NCI-H510A treated with DMSO at 0.1 percent for 48 hours (cell line): ENCODE measurements around the gene ADARB1.

Source experiments
- DNase-seq: peaks from one replicate; lab custom pipeline; 2025; lab: John Stamatoyannopoulos, UW

Gene ADARB1

DNA sequence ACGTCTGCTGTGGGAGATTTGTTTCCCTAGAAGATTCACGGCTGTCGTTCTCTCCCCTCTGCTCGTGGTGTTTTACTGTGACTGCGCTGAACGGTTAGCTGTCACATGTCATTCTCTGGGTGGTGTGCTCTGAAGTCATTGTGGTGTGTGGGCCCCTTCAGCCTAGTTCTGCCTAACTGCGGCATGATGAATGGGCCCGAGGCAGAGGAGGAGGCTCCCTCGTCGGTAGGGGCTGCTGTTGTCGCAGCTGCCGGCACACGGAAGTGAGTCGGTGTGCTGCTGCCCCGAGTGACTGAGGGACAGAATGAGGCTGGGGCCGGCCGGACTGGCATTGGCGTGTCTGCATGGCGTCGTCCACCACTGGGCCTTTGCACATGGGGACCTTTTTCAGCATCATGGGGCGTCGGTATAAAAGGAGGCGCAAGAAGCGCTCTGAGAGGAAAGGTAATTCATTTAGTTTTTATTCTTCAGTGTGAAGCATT, 77.9 kb downstream of the ADARB1 start:
- no peak for DNase-seq

DNA sequence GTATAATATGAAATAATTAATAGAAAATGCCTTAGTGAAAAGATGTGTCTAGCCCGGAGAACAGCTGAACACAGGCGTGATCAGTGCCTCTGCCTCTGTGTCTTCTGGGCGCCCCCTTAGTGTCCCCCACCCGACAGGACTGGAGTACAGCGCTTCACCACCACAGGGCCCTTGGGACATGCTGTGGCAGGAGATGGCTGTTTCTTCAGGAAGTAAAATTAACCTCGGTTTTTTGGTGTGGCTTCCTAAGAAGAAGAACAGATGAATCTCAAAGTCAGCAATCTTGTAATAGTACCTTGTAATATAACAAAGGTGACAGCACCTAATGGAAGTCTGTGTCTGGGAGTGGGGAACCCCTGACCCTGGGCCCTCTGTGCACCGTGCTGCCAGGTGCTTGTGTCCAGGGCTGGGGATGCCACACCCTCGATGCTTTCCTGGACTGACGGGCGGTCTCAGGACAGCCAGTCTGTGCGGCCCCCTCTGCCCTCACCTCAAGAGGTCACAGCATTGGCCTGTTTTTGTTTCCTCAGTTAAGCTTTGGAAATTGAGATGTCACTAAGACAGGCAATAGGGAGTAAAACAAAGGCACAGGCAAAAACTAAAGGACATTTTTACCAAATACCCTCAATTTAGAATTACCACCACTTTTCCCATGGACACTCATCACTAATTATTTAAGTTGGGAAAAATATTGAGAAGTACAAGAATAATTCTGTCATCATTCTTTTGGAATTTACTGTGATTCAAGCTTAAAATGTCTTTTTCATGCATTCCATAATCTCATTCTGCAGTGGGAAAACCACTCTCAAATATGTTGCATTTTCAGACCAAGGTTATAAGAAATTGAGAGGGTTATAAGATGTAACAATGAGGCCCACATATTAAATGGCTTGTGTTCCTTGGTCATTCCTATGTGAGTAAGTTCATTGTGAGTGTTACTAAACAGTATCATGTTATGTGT, 79.3 kb downstream of the ADARB1 start:
- DNase-seq = no peak

DNA sequence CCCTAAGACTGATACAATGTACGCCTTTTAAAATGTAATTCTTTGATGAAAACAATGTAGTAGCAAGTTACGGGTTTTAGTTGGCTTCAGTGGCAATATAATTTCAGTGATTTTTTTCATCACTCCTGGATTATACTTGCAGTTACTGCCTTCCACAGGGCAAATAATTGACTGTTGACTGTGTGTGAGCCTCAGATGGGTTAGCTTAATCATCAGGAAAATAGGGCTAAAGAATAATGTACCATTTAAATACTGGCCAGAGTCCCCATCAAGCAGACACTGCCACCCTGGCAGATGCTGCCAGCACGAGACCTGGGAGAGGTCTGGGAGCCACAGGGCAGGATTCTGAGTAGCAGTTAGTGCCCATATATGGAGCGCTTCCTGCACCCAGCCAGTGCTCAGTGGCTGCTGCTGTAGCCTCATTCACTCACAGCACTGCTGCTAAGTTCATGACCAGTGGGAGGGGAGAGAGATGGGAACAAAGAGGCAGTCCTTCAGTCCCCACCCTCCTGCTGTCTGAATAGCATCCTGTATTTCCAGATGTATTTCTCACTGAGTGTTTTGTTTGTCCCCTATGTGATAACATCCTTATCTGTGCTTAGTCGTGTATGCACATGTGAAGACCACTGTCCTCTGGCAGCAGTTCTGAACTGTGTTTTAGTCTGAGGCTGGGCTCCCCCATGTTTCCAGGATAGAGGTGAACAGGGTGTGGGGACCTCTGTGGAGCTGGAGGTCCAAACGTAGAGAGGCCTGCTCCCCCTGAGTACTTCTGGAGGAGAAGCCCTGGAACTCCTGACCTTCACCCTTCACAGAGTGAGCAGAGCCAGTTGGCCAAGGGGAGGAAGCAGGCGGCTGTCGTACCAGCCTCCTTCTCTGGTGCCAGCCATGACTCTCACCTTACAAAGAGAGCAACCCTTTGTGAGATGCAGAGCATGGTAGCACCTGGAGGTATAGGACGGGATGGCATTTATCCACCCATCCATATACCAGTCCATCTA, 80.4 kb downstream of the ADARB1 start:
- no peak for DNase-seq

DNA sequence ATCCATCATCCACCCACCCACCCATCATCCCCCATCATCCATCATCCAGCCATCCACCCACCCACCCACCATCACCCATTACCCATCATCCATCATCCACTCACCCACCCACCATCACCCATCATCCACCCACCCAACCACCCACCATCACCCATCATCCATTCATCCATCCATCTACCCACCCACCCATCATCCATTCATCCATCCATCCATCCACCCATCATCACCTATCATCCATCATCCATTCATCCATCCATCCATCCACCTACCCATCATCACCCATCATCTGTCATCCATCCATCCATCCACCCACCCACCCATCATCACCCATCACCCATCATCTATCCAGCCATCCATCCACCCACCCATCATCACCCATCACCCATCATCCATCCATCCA, 81.5 kb downstream of the ADARB1 start:
- DNase-seq = no peak

DNA sequence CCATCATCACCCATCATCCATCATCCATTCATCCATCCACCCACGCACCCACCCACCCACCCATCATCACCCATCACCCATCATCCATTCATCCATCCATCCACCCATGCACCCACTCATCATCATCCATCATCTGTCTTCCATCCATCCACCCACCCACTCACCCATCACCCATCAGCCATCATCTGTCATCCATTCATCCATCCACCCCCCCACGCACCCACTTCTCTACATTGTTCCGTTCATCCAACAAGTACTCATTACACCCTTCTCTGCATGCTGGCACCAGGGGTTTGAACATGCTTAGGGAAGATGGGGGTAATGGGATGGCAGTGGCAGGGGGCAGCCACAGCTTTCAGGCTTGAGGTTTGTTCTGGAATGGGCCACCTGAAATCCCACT, 82.1 kb downstream of the ADARB1 start:
- no peak for DNase-seq

DNA sequence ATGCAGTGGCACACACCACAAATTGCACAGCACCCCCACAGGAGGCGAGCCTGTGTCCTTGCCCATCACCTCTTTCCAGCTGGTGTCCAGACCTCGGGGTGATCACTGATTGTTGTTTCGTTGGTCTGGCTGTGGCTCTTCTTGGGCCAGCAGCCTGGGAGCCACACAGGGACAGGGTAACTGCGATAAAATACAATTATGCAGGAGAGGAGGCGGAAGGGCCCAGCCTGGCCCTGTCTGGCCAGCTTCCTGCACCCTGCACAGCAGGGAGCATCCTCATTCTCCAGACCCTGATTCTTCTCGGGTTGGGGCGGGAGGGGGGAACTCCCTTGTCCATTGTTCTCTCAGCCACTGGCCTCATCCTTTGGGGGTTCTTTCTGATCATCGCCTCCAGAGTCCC, 83.6 kb downstream of the ADARB1 start:
- DNase-seq = no peak

DNA sequence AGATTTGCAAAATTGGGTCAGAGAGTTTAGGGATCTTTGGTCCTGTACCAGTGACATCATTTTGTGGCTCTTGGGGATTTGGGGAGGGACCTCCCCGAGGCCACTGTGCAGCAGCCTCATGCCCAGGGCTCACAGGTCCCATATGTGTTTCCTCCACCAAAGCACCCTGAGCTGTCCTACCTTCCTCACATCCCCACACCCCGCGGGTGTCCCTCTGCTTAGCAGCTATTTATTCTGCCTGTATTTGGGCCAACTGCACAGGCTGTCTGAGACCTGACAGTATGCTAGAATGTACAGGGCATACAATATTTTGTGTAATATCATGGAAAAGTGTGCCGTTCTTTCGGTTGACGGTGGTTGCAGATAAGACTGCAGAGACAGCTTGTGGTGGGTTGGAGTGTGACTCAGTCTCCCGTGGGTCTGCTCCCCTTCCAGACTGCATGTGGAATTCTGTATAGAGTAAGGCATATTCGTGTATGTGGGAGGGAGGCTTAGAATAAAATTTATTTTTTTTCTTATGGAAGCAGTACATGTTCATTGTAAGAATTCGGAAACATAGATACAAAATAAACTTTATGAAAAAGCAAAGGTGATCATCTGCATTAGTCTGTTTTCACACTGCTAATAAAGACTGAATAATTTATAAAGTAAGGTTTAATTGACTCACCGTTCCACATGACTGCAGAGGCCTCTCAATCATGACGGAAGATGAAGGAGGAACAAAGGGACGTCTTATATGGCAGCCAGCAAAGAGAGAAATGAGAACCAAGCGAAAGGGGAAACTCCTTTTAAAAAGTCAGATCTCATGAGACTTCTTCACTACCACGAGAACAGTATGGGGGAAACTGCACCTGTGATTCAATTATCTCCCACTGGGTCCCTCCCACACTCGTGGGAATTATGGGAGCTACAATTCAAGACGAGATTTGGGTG, 84.4 kb downstream of the ADARB1 start:
- DNase-seq = no peak

DNA sequence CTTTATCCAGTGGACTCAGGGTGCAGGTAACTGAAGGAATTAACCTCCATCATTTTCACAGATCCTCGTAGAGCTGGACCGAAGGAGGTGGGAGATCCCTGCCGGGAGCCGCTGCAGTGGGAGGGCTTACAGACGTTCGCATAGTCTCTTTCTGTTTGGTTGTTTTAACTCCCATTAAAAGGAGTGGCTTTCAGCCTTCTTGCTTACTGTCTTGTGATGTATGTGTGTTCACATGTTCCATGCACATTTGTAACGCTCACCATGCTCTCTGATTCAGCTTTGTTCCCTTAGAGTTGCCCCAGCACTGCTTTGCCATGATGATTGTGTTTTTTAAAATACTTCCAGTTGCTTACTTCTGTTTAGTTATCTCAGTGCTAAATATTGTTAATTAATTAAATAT, 85.8 kb downstream of the ADARB1 start:
- no peak for DNase-seq

DNA sequence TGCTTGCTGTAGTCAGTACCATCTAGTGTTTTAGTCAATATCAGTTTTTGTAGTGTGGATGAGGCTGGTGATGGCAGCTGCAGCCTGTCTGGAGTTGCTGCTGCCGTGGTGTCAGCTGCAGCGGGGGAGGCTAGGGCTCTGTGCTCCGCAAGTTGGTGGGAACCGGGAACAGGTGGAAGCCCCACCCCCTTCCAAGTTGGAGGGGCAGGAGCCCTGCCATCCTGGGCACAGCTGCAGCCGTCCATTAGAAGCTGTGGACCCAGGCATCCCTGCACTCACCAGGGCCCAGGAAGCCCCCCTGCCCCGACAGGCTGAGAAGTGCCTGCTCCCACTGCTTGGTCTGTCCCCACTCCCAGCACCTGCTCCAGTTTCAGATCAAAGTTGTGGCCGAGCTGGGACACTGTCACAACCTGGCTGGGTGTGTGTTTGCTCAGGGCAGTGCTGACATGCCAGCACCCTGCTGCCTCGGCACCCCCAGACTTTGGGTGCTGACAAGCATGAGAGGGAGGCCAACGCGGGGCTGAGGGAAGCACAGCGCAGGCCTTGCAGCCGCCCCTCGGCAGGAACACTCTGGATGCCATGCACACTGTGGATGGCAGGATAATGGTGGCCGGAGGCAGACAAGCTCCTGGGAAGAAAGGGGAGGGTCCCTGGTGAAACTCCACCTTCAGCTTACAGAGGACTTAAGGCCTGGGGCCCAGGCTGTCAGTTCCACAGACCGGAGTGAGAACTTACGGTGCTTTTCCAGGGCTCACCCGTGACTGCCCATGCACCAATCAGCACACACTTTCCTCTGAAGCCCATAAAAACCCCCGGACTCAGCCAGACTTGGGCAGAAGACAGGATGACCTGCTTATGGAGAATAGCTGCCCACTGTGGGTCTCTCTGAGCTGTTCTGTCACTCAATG, 86.9 kb downstream of the ADARB1 start:
- no peak for DNase-seq

DNA sequence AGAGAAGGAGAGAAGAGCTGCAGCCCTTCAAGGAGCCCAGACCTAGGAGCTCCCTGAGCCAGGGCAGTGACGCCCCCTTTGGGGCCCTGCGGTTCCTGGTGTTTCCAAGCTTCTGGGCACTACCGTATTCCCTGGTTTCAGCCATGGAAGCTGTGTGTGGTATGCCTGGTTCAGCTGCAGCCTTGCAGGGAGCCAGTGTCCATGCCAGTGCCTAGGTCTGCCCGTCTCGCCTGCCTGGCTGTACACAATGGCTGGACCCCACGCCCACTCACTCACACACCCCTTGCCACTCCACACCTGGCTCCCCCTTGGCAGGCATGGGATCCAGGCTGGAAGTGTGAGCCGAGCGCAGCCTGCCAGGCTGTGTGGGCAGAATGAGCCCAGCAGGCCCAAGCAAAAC, 87.7 kb downstream of the ADARB1 start:
- DNase-seq = no peak

DNA sequence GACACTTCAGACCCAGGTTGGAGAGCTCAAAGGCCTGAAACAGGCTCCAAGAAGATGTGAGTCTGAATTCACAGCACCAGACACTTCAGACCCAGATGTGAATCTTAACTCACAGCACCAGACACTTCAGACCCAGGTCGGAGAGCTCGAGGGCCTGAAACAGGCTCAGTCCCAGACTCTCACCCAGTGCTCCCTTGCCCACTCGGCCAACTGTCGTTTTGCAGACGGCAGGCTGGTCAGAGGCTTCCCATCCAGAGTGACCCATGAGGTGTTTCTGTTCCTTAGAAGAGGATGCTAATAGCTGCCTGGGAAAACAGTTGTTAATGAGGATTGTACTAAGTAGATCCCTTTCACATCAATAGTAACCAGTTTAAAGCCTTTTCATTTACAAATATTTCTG, 88.4 kb downstream of the ADARB1 start:
- no peak for DNase-seq

DNA sequence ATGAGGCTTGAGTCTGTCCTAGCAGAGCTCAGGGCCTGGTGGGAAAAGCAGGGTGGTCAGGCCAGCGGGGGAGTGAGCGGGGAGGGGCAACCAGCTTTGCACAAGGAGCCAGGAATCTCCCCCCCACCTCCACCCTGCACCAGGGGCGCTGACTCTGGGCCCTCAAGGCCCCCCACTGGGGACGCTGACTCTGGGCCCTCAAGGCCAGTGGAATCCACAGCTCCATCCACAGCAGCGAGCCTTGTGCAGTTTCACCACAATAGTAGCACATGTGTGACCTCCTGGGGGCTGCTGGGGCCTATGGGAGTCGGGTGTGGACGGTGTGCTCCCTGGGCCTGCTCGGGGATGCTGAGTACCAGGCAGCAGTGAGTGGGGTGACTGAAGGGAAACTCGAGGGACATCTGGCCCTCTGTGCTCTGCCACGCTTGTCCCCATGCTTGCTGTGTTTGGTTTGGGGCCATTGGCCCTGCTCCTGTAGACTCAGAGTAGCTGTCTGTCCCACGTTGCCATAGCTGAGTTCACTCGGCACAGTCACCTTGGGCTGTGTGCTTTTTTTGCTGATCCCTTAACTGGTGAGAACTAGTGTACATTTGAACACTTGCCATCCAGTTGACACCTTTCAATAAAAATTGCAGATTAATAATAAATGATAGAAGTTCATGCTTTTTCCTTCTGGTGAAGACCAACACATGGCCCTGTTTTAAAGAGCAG, 89.2 kb downstream of the ADARB1 start:
- no peak for DNase-seq

DNA sequence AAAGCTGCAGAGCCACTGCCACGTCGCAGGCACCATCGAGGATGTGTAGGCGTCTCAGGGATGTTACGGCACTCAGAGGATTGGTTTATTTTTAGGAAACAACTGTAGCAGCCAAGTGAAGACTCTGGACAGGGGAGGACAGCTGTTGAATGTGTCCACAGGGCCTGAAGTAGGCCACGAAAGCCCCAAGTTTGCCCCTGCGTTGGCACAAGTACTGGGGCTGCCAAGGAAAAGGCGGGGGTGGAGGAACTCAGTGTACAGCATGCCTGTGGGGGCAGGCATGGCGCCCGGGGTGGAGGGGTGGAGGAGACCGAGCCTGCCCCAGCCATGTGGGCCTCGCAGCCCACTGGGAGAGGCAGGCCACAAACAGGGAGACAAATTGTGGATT, 89.7 kb downstream of the ADARB1 start:
- DNase-seq = no peak

DNA sequence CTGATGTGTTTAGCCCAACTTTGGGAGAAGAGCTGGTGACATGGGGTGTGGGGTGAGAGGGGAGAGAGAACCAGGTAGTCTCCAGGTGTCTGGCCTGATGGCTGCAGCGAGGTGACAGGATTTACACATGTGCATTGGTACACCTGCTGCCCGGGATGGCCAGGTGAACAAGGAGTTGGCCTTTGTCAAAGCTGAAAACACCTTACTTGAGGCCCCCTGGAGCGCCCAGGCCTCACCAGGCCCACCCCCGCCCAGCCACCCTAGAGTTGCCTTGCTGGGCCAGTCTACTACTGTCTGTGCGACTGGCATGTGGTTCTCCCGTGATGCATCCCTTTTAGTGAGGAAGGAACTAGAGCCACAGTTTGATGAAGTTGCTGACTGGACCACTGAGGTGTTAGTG, 90.5 kb downstream of the ADARB1 start:
- no peak for DNase-seq

DNA sequence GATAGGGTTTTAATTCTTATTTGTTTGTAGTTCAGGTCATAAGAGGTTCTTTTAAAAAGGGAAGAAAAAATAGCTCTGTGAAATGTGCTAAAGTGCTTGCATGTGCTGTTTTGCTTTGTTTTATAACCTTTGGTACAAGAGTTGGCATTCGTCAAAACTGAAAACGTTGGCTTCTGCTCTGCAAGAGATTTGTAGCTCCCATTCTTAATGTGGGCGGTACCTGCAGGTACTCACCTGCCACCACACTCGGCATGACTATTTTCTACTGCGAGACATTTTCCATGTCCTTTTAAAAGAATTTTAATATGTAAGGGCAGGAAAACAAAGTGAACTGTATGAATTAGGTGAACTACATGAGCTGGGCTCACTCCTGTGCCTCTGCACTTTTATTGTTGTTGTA, 92.6 kb downstream of the ADARB1 start:
- DNase-seq = no peak

DNA sequence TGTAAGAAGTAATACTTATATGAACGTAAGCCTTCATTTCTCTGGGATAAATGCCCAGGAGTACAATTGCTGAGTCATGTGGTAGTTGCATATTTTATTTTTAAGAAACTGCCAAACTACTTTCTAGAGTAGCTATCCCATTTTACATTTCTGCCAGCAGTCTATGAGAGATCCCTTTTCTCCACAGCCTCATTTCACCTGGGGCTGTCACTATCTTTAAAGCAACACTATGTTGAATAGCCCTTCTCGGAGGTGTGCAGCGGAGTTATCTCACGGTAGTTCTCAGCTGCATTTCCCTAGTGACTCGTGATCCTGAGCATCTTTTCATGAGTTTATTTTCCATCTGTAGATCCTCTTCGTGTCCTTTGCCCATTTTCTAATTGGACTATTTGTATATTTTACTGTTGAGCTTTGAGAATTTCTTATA, 93.4 kb downstream of the ADARB1 start:
- DNase-seq = no peak

DNA sequence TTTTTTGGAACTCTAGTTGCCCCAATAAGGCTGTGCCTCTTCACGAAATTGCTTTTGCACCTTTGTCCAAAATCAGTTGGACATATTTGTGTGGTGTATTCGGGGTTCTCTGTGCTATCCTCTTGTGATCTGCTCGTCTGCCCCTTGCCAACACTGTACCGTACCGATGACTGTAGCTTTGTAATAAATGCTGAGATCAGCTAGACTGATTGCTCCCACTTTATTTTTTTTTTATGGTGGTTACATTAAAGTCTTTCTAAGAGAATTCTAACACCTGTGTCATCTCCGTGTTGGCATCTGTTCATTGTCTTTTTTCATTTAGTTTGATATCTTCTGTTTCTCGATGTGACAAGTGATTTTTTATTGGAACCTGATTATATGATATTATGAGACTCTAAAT, 94.1 kb downstream of the ADARB1 start:
- DNase-seq = no peak

DNA sequence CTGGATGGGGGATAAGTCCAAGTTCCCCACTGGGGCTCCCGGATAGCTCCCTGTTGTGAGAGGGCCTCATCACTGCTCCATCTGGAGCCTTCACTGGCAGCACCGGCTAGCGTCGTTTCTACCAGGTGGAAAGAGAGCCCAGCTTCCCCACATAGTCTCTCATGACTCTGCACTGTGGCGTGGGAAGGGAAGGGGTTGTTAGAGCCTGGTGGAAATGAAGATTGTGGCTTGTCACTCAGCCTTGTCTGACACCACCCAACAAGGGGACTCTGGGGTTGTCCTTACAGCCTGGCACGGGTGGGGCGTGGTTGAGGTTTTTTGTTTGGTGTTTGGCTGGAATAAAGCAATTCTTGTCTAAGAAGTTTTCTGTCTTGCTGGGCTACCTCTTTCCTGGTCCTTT, 94.6 kb downstream of the ADARB1 start:
- DNase-seq = no peak

DNA sequence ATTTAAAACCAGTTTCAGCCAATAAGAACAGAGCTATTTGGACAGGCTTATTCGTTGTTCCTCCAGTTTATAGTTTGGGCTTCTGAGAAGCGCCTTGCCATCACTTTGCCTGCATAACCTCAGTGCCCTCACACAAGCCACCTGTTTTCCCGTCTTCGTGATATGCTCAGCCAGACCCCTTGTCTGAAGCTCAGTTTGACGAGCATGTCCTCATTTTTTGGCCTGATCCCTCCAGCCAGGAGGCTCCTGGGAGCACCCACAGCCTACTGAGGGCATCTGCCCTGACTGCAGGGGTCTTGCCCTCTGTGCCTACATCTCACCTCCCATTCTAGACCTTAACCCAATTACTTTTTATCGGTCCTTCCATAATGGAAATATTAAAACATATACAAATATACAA, 95.3 kb downstream of the ADARB1 start:
- no peak for DNase-seq

DNA sequence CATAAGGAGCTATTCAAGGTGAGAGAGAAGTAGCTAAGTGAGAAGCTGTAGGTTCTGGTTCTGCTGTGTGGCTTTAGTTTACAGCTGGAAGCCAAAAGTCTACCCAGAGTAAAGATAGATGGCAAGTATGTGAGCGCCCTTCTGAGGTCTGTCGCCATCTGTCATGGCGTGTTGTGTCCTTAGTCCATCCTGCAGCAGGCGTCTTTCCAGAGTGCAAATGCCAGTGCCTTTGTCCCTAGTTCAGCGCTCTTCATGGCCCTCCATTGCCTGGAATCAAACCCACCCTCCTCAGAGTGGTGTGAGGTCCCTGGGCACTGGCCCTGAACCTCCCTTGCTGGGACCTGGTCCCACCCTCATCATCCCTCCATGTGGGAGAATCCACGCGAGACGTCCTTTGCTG, 96.6 kb downstream of the ADARB1 start:
- DNase-seq = no peak
